Kidney epithelial cell (primary cell): Measurements from ENCODE around the gene NFASC. TPM values are rescaled to one million over a fixed set of nuclear protein-coding genes. Genes with fewer than 3 reads are reported as not detected.

ENCODE experiments used
- DNase-seq: peaks from one replicate; pipeline ENCODE4 v3.0.0-alpha.2; 2010; ENCODE audit warnings: low read depth
- H3K27me3 ChIP-seq: 2 replicates; pipeline ENCODE4 v1.6.0; 2011; ENCODE audit warnings: low read length; ENCODE audit not compliant: control insufficient read depth, insufficient read depth
- H3K36me3 ChIP-seq: 2 replicates; pipeline ENCODE4 v1.5.1; 2011; ENCODE audit warnings: low read length; ENCODE audit not compliant: control insufficient read depth, insufficient read depth
- H3K4me3 ChIP-seq: 2 replicates; pipeline ENCODE4 v1.5.1; 2011; ENCODE audit warnings: low read depth, mild to moderate bottlenecking, control low read depth, low read length
- total RNA-seq: library from RNA; depleted of rRNA; stranded (reverse); fragments of >200 nt; gene quantifications from 2 replicates; pipeline ENCODE4 v1.2.3, GENCODE V29; 2015
- TF ChIP-seq, protein P1 (sequence below): IDR thresholded peaks from 2 replicates; pipeline ENCODE4 v1.5.1; 2011; ENCODE audit warnings: mild to moderate bottlenecking, moderate library complexity, low read length, control low read depth, inconsistent platforms; ENCODE audit not compliant: insufficient read depth, poor library complexity, severe bottlenecking

The NFASC gene
- 1.2 and 1.6 TPM in 2 replicates for total RNA-seq

DNA sequence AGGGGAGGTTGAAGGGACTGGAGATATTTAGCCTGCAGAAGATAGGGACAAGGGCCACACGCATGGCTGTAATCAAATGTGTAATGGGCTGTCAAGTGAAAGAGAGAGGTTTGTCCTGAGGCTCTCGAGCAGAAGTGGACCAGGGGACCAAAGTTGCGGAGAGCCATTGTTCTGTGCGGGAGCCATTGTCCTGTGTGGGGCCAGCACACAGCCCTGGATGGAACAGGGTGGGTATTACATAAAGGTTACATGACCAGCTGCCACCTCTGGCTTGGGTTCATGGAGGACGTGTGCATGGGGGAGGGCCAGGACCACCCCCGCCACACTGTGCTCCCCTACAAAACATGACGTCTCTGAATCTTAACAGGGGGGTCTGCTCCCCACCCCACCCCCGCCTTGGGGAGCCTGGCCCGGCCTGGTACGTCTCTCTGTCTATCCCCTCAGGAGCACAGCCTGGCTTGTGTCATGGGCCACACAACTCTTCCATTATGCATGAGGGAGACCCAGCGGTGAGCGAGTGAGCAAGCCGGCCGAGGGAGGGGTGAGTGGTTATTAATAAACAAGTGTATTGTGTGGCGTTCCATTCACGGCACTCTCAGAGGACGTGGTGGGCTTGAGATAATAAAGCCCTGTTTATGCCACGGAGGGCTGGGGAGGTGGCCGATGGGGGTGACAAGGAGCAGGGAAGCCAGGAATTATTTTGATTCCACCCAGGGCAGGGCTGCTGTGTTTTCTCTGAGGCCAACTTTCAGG, at the start of gene NFASC:
Gene NFASC, plus strand, starts transcription at position 703 of the 753 bp plus-strand sequence. CDS start 73,454 bp downstream, outside the sequence.
- Histone ChIP-seq H3K4me3 (no peak within 1 kb of the TSS), H3K36me3 (no peaks in the 10 kb centered on the region), H3K27me3 (peaks cover 6% of the 10 kb centered on the region)
- no peak for DNase-seq
- TF ChIP-seq, protein P1, sequence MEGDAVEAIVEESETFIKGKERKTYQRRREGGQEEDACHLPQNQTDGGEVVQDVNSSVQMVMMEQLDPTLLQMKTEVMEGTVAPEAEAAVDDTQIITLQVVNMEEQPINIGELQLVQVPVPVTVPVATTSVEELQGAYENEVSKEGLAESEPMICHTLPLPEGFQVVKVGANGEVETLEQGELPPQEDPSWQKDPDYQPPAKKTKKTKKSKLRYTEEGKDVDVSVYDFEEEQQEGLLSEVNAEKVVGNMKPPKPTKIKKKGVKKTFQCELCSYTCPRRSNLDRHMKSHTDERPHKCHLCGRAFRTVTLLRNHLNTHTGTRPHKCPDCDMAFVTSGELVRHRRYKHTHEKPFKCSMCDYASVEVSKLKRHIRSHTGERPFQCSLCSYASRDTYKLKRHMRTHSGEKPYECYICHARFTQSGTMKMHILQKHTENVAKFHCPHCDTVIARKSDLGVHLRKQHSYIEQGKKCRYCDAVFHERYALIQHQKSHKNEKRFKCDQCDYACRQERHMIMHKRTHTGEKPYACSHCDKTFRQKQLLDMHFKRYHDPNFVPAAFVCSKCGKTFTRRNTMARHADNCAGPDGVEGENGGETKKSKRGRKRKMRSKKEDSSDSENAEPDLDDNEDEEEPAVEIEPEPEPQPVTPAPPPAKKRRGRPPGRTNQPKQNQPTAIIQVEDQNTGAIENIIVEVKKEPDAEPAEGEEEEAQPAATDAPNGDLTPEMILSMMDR: no peak

- Histone ChIP-seq H3K27me3 (peaks cover 16% of the 10 kb centered on the region), H3K36me3 (no peaks in the 10 kb centered on the region), H3K4me3 (no peak overlapping the region)
- TF ChIP-seq, protein P1: no peak
- DNase-seq: no peak
Measured at GRCh38 chr1:204821476-204821875, 49.2 kb upstream of the NFASC start.

GRCh38 chr1:204821924-204822323, 48.7 kb upstream of the NFASC start:
- H3K36me3 ChIP-seq: no peaks in the 10 kb centered on the region
- peaks cover 20% of the 10 kb centered on the region for H3K27me3 ChIP-seq
- TF ChIP-seq, protein P1: no peak
- DNase-seq: no peak
- no peak overlapping the region for H3K4me3 ChIP-seq

DNA sequence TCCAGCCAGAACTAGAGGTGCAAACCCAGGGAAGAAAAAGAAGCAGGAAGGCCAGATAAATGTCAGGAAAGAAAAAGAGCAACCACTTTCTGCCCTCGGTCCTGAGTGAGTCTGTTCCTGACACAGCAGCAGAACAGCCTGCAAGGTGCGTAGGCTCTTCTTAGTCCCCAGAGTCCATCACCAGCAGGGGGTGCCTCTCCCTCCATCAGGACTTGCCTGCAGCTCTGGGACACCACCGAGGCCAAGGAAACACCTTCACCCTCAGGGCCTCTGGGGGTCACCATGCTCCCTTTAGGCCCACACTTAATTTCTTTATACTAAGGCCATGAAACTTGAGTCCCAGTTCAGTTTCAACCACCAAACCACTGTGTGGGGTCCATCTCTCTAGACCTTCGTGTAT, 43.7 kb upstream of the NFASC start:
- Histone ChIP-seq H3K36me3 (no peaks in the 10 kb centered on the region), H3K4me3 (no peak overlapping the region), H3K27me3 (peaks cover 40% of the 10 kb centered on the region)
- TF ChIP-seq, protein P1: peak; percentile 21
- DNase-seq: no peak

DNA sequence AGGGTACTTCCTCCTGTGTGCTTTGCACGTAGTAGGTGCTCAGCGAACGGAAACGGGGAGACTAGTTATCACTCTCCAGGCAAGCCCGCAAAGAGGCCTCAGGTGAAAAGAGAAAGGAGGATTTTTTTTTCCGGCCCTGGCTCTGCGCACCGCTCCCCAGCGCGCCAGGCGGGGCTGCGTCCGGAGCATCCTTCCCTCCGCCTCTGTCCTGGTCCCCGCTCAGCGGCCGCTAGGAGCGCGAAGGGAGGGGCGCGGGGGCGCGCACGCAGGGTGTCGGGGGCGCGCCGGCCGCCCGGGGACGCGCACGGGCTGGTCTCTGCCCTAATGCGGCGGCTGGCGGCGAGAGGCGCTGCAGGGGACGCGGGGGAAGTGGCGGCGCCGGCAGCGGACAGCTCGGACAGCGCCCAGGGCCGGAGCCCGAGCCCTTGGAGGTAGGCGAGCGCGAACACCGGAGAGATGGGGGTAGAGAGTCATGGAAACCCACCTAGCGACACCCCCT, 42.3 kb upstream of the NFASC start:
- no peak for DNase-seq
- Histone ChIP-seq H3K27me3 (peaks cover 44% of the 10 kb centered on the region), H3K4me3 (no peak overlapping the region)

More for the DNA sequence above, 42.3 kb upstream of the NFASC start:
- no peaks in the 10 kb centered on the region for H3K36me3 ChIP-seq
- TF ChIP-seq, protein P1: no peak
